NCI-H524 treated with DMSO at 0.1 percent for 48 hours (cell line): ENCODE results near the gene PPP1R13B.
A peak's percentile ranks its signal among the peaks of the same experiment; 100 is the strongest.
"Not testable (repeated sequence)": the region's sequence is repeated elsewhere in the genome, so short reads cannot be mapped to it uniquely, and the experiment has no call there.

Experiments used
- DNase-seq: peaks from one replicate; lab custom pipeline; 2025; lab: John Stamatoyannopoulos, UW

PPP1R13B gene

DNA sequence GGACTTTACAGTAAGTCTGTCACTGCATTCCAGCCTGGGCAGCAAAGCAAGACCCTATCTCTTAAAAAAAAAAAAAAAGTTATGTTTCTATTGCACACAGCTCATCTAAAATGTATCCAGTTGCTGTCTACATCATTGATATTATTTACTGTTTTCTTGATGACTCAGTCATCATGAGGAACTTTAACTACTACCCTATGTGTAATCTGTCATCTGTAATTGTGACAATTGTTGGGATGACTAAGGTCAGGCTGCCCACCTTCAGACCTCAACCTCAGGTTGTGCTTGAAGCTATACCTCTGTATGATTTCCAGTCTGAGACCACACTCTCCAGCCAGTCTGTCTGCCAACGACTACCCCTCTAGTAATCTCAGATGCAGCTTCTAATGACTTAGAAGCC is 15.3 kb downstream of the PPP1R13B start:
- no peak for DNase-seq

DNA sequence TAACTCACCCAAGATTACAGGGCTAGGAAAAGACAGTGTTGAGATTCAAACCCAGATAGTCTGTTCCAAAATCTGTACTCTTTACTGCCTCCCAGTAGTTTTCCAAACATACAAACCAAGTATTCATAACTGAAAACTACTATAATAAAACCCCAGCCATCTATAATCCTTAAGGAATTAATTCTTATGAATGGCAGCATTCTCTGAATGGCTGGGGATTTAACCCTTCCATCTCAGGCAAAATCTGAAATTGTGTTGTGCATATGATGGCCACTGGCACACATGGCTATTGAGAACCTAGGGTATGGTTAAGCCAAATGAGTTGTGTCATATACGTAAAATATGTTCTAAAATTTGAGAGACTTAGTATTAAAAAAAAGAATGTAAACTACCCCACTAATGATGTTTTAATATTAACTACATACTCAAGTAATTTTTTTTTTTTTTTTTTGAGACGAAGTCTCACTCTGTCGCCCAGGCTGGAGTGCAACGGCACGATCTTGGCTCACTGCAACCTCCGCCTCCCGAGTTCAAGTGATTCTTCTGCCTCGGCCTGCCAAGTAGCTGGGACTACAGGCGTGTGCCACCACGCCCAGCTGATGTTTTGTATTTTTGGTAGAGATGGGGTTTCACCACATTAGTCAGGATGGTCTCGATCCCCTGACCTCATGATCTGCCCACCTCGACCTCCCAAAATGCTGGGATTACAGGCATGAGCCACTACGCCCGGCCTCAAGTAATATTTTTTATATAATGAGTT is 16.7 kb downstream of the PPP1R13B start:
- no peak for DNase-seq

DNA sequence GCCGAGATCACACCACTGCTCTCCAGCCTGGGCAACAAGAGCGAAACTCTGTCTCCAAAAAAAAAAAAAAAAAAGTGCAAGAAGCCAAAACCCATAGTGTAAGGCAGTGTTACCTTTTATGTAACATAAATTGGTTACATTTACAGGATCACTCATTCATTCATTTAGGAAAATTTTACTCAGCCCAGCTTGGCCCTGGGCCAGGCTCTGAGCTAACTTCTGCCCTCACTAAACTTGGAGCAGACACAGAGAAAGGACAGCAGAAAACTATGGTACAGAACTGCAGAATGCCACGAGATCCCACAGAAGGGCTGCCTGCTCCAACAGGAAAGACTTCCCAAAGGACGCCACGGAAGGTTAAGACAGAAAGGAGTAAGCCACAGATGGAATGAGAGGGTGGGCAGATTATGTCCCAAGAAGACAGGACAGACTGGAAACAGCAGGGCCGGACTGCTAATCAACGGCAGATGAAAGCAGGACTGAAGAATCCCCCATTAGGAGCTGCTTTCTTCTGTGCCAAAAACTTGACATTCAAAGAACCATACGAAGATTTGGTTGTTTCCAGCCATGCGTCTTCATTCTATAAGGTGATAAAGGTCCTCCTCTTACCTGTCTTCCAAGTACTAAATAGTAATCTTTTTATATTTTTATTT is 18.9 kb downstream of the PPP1R13B start:
- no peak for DNase-seq

DNA sequence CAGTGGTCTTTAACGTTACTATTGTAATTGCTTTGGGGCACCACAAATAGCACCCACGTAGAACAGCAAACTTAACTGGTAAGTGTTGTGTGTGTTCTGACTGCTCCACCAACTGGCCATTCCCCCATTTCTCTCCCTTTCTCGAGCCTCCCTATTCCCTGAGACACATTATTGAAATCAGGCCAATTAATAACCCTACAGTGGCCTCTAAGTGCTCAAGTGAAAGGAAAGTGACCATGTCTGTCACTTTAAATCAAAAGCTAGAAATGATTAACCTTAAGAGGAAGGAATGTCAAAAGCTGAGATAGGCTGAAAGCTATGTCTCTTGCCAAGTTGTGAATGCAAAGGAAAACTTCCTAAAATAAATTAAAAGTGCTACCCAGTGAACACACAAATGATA is 22.3 kb downstream of the PPP1R13B start:
- DNase-seq, result no peak

DNA sequence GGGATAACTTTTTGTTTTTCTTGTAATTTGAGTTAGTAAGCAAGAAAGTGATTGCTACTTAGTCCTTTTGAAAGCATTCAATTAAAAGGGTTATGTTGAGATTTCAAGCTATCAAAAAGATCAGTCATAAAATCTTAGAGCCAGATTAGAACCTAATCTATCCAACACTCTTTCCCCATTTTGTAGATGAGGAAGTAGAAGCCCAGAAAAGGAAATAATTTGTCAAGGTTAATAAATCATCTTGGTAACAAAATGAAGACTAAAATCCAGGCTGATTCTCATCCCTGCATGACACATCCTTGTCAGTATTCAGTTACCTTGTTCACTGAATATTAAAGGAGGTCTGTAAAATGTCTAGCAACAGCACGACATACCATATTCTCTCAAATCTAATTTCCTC is 26.5 kb downstream of the PPP1R13B start:
- DNase-seq, result no peak

- no peak for DNase-seq
Measured at GRCh38 chr14:103820382-103820781, 27.0 kb downstream of the PPP1R13B start.

GRCh38 chr14:103819503-103820307 is 27.7 kb downstream of the PPP1R13B start:
- peak; percentile 72 for DNase-seq

DNA sequence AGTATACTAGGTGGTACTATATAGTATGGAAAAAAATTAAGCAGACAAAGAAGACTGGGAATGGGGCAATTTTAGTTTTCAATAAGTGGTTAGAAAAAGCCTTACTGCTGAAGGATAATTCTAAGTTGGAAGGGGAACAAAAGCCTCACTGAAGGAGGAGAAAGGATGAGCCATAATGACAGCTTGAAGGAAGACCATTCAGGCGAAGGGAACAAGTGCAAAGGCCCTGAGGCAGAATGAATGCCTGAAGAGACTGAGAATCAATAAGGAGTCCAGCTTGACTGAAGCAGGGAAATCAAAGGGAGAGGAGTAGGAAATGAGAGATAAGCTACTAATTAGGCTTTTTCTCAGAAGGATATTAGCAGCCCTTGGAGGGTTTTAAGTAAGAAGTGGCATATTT is 28.5 kb downstream of the PPP1R13B start:
- no peak for DNase-seq

- DNase-seq, result no peak
Measured at GRCh38 chr14:103818422-103818821, 29.0 kb downstream of the PPP1R13B start.

- no peak for DNase-seq
Measured at GRCh38 chr14:103817595-103817994, 29.8 kb downstream of the PPP1R13B start.

DNA sequence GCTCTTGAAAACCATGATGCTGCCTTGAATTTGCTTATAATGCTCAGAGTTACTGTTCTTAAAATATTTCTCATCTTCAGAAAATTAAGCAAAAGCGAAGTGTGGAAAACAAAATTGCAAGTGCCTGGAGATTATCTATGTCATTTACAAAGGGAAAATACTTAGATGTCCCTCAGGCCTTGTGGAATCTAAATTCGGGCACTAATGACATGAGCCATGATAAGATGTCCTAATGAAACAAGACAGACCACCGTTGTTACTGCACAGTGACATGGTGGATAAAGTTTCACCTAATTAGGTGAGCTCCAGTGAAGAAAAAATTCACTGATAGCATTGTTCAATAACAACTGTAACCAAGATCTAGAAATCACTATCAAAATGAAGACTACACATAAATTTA is 30.4 kb downstream of the PPP1R13B start:
- no peak for DNase-seq

DNA sequence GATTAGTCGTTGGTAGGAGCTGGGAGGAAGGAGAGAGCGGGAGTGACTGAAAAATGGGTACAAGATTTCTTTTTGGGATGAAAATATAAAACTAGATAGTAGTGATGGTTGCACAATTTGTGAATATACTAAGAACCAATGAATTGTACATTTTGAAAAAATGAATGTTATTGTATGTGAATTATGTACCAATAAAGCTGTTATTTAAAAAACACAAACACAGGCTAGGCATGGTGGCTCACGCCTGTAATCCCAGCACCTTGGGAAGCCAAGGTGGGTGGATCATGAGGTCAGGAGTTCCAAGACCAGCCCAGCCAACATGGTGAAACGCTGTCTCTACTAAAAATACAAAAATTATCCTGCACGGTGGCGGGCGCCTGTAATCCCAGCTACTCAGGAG is 32.1 kb downstream of the PPP1R13B start:
- DNase-seq, result no peak

DNA sequence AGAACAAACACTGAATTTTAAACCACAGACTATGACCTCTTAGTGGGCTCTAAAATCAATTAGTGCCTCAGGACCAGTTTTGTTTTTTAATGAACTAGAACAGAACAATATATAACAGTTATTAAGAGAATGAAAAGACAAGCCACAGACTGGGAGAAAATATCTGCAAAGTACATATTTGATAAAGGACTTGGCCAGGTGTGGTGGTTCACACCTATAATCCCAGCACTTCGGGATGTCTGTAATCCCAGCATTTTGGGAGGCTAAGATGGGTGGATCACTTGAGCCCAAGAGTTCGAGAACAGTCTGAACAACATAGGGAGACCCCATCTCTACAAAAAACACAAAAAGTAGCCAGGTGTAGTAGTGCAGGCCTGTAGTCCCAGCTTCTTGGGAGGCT is 36.2 kb downstream of the PPP1R13B start:
- no peak for DNase-seq

DNA sequence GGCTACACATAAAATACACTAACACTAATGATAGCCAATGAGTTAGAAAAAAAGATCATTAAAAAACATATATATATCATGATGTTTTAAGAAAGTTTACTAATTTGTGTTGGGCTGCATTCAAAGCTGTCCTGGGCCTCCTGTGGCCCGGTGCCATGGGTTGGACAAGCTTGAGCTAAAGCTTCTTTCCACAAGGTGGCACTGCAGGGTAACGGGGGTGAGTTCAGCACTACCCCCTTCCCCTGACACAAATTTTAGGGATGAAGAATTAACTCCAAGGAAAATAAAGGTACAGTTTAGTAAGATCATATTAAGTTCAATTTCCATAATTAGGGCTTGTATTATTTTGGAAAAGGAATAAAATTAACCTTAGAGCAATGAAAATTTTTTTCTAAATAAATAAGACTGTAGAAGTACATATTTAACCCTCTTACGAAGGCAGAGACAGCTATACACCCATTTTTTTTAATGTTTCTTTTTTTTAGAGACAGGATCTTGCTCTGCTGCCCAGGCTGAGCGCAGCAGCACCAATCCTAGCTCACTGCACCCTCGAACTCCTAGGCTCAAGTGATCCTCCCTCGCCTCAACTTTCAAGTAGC is 38.9 kb downstream of the PPP1R13B start:
- DNase-seq, result peak; percentile 41

DNA sequence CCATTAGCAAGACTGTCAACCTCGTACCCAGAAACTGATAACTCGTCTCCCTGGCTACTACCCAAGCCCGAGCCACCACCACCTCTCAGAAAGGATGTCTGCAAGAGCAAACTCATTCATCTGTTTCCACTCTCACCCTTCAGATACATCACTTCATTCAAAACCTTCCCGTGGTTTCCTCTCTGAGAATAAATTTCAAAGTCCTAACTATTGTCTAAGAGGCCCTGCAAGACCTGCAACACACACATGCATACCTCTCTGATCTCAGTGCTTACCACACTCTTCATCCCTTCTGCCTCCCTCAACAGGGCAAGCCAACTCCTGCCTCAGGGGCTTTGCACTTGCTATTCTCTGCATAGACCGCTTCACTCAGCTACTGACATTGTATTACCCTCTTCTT is 40.6 kb downstream of the PPP1R13B start:
- no peak for DNase-seq

GRCh38 chr14:103805708-103806107 is 41.7 kb downstream of the PPP1R13B start:
- DNase-seq, result no peak

GRCh38 chr14:103803661-103804060 is 43.7 kb downstream of the PPP1R13B start:
- DNase-seq, result no peak

DNA sequence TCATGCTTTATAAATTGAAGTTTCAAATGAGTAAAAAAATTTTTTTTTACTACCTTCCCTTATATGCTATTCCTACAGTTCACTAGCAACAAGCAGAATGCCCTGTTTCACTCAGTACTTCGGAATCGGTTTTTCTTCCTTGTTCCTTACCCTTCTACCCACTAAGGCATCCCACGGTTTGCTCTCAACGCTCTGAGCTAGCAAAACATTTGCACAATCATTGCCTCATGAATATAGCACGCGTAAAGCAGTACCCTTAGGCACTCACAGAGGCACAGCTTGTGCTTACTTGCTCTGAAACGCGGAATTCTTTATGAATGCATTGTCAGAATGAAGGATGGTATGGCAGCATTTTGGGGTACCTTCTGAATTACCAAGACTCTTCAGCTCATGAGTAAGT is 45.0 kb downstream of the PPP1R13B start:
- no peak for DNase-seq

DNA sequence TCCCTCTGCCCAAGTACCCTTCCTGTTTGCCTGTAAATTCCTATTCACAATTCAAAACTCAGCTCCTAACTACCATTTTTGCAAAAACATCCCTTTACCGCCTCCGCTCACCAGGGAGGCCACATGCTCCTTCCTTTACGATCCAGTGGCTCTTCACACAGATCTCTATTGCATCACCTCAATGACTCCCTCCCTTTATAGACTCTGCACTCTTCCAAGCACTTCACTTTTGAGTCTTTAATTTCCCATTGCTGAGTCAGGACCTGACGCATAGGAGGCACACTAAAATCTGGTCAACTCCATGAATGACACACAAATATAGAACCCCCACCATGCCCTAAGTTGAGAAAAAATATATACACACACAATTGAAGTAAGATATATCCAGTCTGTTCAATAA is 45.9 kb downstream of the PPP1R13B start:
- DNase-seq, result no peak

- peak; percentile 58 for DNase-seq
Measured at GRCh38 chr14:103793192-103793591, 54.2 kb downstream of the PPP1R13B start.

DNA sequence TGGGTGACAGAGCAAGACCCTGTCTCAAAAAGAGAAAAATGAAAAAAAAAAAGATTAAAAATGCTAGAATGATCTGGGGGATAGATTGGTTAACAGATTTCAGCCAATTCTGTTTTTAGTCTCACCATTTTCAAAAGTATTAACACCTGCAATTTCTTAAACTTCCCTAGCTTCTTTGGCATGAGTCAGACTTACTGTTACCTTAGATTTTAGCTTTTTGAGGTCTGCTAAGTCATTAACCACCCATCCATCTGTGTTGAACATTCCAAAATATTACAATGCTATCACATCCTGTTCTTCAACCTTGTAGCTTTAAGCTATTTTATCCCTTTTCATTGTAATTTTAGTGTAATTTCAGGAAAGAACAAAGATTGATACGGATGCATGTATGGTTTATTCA is 59.3 kb downstream of the PPP1R13B start:
- no peak for DNase-seq

- DNase-seq, result no peak
Measured at GRCh38 chr14:103782376-103782775, 65.0 kb downstream of the PPP1R13B start.

DNA sequence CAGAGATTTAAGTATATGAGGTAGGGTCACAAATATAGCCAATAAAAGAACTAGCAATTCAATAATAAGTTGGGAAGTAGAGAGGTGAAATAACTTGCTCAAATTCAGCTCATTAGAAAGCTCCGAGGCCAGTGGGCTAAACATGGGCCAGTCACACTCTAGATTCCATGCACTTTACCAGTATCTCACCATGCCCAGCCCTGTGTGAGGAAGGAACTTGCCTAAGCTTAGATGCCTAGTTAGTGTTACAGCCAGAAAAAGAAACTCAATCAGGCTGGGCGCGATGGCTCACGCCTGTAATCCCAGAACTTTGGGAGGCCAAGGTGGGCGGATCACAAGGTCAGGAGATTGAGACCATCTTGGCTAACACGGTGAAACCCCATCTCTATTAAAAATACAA is 71.1 kb downstream of the PPP1R13B start:
- not testable (repeated sequence) for DNase-seq
